Astrocyte of the spinal cord (primary cell): ENCODE results near the gene CGNL1.

Source experiments
- DNase-seq: peaks from one replicate; pipeline ENCODE4 v3.0.0; 2011; ENCODE audit warnings: low read depth, low spot score
- H3K4me3 ChIP-seq: 2 replicates; pipeline ENCODE4 v1.5.1; 2011; ENCODE audit warnings: low read depth, mild to moderate bottlenecking, low read length, moderate library complexity
- in situ Hi-C: cut with HindIII; loops from 2 replicates; pipeline ENCODE4 v1.10.0; 2017; ENCODE audit warnings: low sequenced_read_pairs
- TF ChIP-seq, protein P1 (sequence below): IDR thresholded peaks from 2 replicates; pipeline ENCODE4 v1.5.1; 2012; ENCODE audit warnings: low read depth, mild to moderate bottlenecking, low read length, inconsistent platforms

Gene CGNL1

DNA sequence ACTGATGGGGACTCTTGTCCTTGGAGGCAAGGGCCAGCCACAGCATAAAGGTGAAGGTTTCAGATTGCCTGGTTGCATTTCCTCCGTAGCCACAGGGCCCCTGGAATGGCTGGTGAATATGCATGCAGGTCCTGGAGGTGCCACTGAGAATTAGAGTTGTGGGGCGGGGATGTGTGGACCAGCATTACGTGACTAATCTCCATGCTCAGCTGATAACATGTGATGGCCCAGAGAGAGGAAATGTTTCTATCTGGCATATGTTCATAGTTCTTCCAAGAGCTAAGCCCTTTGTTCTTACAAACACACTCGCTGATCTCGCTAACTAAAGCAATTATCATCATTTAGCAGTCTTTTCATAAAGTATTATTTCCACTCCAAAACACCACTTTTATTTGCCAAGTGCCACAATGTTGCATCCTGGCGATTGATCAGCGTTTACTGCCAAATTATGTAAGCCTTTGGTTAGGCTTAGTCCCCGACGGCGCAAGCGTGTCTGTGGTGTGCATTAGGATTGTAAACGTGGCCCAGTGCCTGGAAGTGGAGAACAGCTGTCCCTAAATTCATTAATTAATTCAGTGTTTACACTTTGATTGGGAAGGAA is 55.9 kb downstream of the CGNL1 start:
- DNase-seq: no peak
- H3K4me3 ChIP-seq: no peak overlapping the region
- TF ChIP-seq, protein P1, sequence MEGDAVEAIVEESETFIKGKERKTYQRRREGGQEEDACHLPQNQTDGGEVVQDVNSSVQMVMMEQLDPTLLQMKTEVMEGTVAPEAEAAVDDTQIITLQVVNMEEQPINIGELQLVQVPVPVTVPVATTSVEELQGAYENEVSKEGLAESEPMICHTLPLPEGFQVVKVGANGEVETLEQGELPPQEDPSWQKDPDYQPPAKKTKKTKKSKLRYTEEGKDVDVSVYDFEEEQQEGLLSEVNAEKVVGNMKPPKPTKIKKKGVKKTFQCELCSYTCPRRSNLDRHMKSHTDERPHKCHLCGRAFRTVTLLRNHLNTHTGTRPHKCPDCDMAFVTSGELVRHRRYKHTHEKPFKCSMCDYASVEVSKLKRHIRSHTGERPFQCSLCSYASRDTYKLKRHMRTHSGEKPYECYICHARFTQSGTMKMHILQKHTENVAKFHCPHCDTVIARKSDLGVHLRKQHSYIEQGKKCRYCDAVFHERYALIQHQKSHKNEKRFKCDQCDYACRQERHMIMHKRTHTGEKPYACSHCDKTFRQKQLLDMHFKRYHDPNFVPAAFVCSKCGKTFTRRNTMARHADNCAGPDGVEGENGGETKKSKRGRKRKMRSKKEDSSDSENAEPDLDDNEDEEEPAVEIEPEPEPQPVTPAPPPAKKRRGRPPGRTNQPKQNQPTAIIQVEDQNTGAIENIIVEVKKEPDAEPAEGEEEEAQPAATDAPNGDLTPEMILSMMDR: no peak
- in situ Hi-C loops: no loop called here

DNA sequence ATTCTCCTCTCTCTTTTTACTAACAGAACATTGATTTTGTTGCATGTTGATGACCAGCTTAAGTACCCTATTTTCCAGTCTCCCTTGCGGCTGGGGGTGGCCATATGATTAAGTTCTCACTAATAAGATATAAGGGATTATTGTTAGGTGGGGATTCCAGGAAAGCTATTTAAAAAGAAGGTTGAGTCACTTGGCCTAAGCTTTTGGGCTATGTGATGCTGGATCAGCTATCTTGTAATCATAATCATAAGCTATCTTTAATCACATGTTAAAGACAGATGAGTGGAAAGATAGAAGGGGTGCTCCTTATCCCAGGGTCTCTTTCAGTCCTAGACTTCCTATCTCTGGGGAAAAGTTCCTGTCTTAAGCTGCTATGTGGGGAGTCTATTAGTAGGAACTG is 59.9 kb downstream of the CGNL1 start:
- H3K4me3 ChIP-seq: no peak overlapping the region
- in situ Hi-C loops: no loop called here
- TF ChIP-seq, protein P1: no peak
- DNase-seq: no peak

DNA sequence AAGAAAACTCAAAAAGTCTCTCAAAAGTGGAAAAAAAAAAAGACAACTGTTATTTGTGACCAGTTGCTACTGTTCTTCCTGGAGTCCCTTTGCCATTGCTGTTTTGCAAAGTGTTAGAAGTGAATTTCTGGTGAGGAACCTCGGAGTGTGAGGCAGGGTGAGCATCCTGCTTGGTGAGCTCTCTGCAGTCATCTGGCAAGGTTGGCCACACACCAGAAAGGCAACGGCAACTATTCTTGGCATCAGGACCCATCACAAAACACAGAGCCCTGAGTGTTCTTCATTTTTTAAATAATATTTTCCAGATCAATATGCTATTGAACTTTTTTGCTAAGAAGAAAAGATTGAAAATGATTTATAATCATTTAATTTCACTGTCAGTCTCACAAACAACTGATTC is 60.7 kb downstream of the CGNL1 start:
- no peak for DNase-seq
- no peak overlapping the region for H3K4me3 ChIP-seq
- in situ Hi-C loops: no loop called here
- TF ChIP-seq, protein P1: no peak

DNA sequence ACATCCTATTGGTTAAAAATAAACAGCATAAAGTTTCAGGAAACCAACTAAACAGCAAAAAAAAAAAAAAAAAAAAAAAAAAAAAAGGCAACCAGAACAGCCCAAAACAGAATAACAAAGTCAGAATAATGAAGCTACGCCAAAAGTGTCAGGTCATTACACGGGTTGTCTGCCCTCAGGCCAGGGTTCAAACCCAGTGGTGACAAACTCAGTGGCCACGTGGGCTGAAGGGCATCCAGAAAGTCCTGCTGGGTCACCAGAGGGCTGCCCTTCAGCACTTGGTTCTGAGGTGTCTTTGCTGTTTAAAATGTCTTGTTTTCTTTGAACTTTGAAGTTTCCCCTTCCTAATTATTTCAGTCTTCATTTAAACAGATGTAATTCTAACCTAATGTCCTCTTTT is 61.3 kb downstream of the CGNL1 start:
- in situ Hi-C loops: no loop called here
- TF ChIP-seq, protein P1: no peak
- no peak overlapping the region for H3K4me3 ChIP-seq
- DNase-seq: no peak

DNA sequence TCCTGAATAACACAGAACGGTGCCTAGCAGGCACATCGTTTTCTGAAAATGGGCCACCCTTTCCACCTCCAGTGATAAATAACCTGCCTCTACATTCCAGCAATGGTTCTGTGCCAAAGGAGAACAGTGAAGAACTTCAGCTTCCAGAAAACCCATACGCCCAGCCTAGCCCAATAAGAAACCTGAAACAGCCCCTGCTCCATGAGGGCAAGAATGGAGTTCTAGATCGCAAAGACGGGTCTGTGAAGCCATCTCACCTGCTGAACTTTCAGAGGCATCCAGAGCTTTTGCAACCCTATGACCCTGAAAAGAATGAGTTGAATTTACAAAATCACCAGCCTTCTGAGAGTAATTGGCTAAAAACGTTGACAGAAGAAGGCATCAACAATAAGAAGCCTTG is 61.9 kb downstream of the CGNL1 start:
- in situ Hi-C loops: no loop called here

DNA sequence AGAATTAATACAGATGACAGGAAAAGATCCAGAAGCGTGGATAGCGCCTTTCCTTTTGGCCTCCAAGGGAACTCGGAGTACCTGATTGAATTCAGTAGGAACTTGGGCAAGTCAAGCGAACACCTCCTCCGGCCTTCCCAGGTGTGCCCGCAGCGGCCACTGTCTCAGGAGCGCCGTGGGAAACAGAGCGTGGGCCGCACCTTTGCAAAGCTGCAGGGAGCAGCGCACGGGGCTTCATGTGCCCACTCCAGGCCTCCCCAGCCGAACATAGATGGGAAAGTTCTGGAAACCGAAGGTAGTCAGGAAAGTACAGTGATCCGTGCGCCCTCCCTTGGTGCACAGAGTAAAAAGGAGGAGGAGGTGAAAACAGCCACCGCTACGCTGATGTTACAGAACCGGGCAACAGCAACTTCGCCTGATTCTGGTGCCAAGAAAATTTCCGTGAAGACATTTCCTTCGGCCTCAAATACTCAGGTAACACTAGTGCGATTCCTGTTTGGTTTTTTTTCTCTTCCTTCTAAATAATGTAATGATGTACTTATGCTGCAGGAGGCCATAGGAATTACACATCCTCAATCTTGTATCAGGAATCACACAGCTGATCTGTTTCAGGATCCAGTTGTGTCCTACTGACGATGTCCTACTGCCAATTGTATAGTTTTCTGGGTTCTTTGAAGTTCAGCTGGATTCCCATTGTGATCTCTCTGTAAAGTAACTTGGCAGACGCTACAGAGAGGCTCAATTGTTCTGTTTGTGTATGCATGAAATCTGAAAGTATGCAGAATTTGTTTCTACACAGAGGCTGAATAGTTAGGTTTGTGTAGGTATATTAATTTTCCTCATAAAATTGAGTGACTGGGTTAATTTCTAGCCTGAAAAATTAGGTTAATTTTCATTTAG is 63.1 kb downstream of the CGNL1 start:
- no peak for DNase-seq
- no peak overlapping the region for H3K4me3 ChIP-seq
- in situ Hi-C loops: no loop called here
- TF ChIP-seq, protein P1: no peak

More for the DNA sequence above, 61.9 kb downstream of the CGNL1 start:
- TF ChIP-seq, protein P1: no peak
- no peak for DNase-seq
- H3K4me3 ChIP-seq: no peak overlapping the region
